Left kidney (tissue), 8 donors: ENCODE data around the gene MGMT. TPM values are rescaled to one million over a fixed set of nuclear protein-coding genes. Genes with fewer than 3 reads are reported as not detected.
"Not testable (repeated sequence)": the region's sequence is repeated elsewhere in the genome, so short reads cannot be mapped to it uniquely, and the experiment has no call there.

Source experiments
- DNase-seq: peaks from one replicate; pipeline ENCODE4 v3.0.0-alpha.2; 2013
- long read RNA-seq, 8 donors: transcript quantifications; one replicate each; lab custom pipeline, GENCODE V29; 2026
- polyA plus RNA-seq: library from polyadenylated mRNA; unstranded; fragments of 120-200 nt; gene quantifications from one replicate; pipeline ENCODE4 v1.2.1, GENCODE V29; 2013; ENCODE audit not compliant: insufficient read length

Gene MGMT
- 13.8 TPM for polyA plus RNA-seq
- long read RNA-seq, donor 1, transcript MGMT-201 (5 exons, 1,759 nt): major isoform, 36 of 47 reads
- long read RNA-seq, donor 1, partial matches to known transcripts: 11 of 47 reads
- long read RNA-seq, donor 1, other reads (novel, unspliced or antisense): 0 of 47 reads
- long read RNA-seq, donor 2, transcript MGMT-201 (5 exons, 1,759 nt): major isoform, 35 of 35 reads
- long read RNA-seq, donor 2, partial matches to known transcripts: 0 of 35 reads
- long read RNA-seq, donor 2, other reads (novel, unspliced or antisense): 0 of 35 reads
- long read RNA-seq, donor 3, transcript MGMT-201 (5 exons, 1,759 nt): major isoform, 25 of 25 reads
- long read RNA-seq, donor 3, partial matches to known transcripts: 0 of 25 reads
- long read RNA-seq, donor 3, other reads (novel, unspliced or antisense): 0 of 25 reads
- long read RNA-seq, donor 4, partial matches to known transcripts: 0 of 3 reads
- long read RNA-seq, donor 4, other reads (novel, unspliced or antisense): 0 of 3 reads
- long read RNA-seq, donor 5, transcript MGMT-201 (5 exons, 1,759 nt): major isoform, 72 of 73 reads
- long read RNA-seq, donor 5, partial matches to known transcripts: 0 of 73 reads
- long read RNA-seq, donor 5, other reads (novel, unspliced or antisense): 0 of 73 reads
- long read RNA-seq, donor 6, transcript MGMT-201 (5 exons, 1,759 nt): major isoform, 39 of 41 reads
- long read RNA-seq, donor 6, partial matches to known transcripts: 0 of 41 reads
- long read RNA-seq, donor 6, other reads (novel, unspliced or antisense): 0 of 41 reads
- long read RNA-seq, donor 7, transcript MGMT-201 (5 exons, 1,759 nt): major isoform, 41 of 41 reads
- long read RNA-seq, donor 7, partial matches to known transcripts: 0 of 41 reads
- long read RNA-seq, donor 7, other reads (novel, unspliced or antisense): 0 of 41 reads
- long read RNA-seq, donor 8, transcript MGMT-201 (5 exons, 1,759 nt): major isoform, 13 of 15 reads
- long read RNA-seq, donor 8, partial matches to known transcripts: 0 of 15 reads
- long read RNA-seq, donor 8, other reads (novel, unspliced or antisense): 0 of 15 reads

- DNase-seq: peak; percentile 88
These were observed at the start of gene MGMT for GRCh38 chr10:129466703-129467358. Gene MGMT (plus strand): TSS chr10:129467241.

- DNase-seq: no peak
These were observed 49.2 kb upstream of the MGMT start for GRCh38 chr10:129417870-129418269.

DNA sequence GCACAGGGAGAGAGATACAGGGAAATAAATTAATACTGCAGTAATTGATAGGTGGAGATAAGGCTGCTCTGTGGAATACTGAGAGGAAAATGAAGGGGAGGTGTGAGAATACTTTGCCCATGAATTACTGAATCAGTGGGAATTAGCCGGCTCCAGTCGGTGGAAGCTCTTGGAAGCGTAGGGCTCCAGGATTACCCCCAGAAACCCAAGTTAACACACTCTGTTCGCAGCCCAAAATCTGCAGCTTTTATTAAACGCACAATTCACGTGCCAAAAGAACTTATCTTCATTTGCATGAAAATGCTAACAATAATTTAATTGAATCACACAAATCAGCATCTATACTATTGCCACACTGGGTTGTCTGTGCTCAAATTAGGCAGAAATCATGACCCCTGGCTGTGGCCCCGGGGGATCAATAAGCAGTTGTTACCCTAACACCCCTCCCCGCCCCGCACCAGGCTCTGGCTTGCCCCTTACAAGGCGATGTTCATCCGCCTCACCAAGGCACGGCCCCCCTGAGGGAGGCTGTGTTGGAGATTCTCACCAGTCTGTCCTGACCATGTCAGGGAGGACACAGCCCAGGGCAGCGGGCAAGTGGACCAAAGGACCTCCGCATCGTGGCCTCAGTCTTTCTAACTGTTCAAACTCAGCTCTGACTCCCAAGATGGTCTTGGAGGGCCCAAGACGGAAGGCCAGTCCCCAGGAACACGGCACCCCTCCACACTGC is 48.4 kb upstream of the MGMT start:
- DNase-seq: no peak

GRCh38 chr10:129419397-129419796 is 47.6 kb upstream of the MGMT start:
- no peak for DNase-seq

DNA sequence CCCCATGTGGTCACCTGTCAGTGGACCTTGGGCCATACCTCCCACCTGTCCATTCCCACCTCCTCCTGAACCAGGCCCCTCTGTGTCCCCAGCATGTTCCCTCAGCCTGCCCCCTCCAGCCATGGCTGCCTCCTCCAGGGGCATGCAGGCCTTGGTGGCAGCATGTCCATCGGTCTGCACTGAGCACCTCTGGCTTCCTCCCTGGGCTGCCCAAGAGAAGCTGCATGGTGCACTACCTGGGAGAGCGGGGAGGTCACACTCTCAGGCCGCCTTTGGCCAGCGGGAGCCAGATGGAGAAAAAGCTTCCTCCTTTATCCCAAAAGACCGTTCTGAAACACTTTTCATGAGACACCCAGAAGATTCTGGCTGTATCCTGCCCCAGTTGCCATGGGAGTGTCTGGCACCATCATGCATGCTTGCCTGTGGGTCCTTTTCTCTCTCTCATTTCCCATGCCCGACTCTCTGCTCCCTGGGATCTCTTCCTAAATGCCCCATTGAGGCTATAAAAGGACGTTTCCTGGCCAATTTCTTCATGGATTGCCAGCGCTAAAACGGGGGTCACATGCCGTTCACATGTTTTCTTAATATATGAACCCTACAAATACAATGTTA is 45.5 kb upstream of the MGMT start:
- DNase-seq: no peak

GRCh38 chr10:129424978-129425377 is 42.1 kb upstream of the MGMT start:
- DNase-seq: no peak

DNA sequence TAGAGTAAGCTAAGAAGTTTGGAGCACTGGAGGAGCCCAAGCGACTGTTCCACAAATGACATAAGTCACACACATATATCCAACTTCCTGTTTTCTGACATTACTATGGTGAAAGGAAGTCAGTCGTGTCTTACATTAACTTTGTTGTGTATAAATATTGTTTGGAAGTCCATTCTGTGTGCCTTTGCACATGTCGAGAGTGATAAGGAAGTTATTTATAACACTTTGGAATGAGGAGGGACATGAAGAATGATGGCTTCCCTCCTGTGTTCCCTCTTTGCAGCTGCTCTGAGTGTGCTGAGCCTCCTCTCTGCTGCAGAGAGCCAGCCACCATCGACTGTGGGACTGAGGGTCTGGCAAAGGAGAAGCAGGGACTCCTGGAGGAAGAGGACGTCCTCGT is 40.4 kb upstream of the MGMT start:
- DNase-seq: peak; percentile 47

- DNase-seq: no peak
These were observed 33.8 kb upstream of the MGMT start for GRCh38 chr10:129433266-129433665.

DNA sequence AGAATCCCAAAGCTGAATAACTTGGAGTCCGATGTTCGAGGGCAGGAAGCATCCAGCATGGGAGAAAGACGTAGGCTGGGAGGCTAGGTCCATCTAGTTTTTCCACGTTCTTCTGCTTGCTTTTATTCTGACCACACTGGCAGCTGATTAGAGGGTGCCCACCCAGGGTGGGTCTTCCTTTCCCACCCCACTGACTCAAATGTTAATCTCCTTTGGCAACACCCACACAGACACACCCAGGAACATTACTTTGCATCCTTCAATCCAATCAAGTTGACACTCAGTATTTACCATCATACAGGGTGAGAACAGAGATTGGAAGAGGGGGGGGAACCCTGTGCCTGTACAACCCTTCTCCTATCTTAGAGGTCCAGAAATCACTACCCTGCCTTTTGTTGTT is 31.3 kb upstream of the MGMT start:
- DNase-seq: not testable (repeated sequence)

DNA sequence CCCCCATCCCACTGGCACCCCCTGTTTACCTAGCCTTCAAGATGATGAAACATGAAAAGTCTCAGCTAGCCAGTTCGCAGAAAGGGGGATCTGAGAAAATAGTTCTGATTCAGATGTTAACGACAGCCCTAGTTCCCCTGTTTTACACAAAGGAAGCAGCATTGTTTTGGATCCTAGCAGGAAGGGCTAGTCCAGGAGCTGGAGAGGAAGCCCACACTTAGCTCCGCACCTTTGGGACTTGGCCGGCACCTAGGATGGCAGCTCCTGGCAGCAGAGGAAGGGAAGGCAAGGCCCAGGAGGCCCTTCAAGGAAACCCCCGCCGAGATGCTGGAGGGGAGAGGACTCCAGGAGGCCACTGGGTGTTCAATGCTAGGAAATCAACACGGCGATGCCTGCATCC is 29.0 kb upstream of the MGMT start:
- DNase-seq: no peak

DNA sequence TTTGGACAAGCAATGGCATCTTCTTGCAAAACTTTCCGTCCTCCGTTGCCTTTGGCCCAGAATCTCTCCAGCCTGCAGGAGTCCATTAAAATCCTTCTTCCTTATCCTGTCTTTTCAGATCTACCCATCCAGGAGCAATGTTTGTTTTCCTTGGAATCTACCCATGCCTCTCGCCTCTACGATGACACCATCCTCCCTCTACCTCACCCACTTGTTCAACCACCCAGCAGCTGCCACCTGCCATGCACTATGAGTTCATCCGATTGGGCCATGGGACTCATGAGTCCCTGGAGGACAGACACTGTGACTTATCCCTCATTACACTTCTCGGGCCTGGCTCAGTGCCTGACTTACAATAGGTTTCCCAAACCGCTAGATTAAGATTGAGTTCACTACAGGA is 26.8 kb upstream of the MGMT start:
- DNase-seq: no peak

- DNase-seq: no peak
These were observed 26.2 kb upstream of the MGMT start for GRCh38 chr10:129440722-129441316.

GRCh38 chr10:129441372-129442009 is 25.6 kb upstream of the MGMT start:
- no peak for DNase-seq

GRCh38 chr10:129442866-129443265 is 24.2 kb upstream of the MGMT start:
- no peak for DNase-seq

DNA sequence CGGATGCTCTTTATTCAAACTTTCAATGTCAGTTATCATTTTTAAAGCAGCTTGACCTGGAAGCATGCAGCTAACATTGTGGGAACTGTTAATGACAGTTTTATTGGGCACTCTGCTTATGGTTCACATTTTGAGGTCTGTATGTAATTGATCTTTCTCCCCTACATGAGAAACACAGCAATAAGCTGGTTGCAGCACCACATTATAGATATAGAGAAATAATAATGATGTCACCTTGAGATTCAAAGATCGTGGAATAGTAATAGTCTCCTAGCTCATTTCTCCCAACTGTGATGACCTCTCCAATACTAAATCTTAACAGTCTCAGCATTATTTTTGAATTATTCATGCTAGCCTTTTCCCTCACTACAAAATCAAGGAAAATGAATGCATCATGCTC is 22.7 kb upstream of the MGMT start:
- no peak for DNase-seq

DNA sequence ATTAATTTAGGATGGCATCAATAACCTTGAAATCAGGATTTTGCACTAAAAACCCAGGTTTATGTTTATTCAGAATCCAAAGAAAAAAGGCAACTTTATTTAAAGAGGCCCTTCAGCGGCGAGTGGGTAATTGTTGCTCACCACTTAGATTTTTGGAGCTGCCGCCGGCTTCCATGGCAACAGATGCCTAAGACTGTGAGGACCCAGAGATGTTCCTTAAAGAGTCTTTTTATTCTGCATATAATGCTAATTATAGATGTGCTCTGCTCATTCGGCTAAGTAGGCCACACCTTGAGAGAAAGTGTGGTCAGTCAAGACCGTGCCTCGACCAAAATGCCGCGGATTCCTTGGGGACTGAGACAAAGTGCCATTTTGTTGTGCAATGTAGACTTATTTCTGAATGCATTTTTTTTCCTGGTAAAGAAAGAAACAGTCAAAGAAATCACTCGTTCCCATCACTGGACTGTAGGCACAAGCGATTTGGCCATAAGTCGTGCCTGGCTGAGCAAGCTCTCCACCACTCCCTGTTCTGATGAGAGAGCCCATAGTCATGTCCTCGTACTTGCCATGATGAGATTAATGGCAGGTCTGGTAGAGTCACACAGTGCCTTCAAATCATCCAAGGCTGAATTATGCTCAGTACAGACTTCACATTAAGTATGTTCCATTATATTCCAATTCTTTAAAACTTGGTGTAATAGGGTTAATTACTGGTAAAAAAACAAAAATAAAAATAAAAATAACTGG is 21.4 kb upstream of the MGMT start:
- no peak for DNase-seq

DNA sequence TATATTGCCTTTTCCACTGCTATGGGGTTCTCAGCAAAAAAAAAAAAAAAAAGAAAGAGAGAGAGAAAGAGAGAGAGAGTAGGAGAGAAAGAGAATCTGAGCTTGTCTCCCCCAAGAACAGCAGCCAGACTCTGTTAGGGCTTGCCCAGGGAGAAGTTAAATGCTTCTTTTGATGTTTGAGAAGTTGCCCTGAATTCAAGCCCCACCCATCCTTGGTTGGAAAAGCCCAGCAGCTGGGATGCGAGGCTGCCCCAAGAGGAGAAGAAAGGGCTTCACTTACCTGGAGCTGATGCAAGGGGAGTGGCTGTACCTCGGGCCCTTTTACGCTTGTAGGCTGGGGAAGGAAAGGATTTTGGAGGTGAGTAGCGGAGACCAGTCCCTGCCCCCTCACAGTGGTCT is 20.9 kb upstream of the MGMT start:
- DNase-seq: no peak

GRCh38 chr10:129447486-129447885 is 19.6 kb upstream of the MGMT start:
- DNase-seq: no peak

DNA sequence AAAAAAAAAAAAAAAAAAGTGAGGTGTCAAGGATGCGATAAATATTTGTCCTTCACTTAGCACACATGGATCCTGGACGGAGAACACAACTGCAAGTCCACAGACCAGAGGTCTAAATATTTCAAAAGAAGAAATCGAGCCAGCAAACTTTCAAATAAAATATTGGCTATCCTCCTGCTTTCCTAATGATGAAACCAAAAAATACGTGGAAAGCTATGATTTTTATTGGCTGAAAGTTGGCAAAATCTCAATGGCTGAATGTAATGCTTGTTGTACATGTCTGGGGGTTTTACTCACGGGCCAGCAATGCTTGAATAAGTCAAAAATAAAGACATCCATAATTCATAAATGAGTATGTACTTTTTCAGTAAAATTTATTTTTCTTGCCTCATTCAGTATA is 19.0 kb upstream of the MGMT start:
- no peak for DNase-seq
